Measurements from ENCODE around the gene ARL15. TPM values are rescaled to one million over a fixed set of nuclear protein-coding genes. Genes with fewer than 3 reads are reported as not detected.

ARL15 gene
- total RNA-seq, 1 donor from 2014 or later, result 52.6 TPM

DNA sequence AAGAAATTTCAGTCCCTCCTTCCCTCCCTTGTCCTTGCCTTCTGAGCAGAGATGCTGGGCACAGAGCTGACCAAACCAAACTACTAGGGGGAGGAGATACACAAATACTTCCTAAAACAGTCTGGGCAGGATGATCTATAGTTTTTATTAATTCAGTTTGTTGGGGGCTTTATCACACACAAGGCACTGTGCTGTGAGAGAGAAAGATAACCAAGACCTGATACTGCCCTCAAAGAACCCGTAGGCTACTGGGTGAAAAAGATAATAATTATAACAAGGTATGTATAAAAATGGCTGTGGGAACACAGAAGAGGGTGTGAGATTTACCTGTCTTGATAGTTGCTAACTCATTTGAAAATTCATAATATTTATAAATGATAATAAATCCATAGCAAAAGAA is 395.3 kb downstream of the ARL15 start:
- DNase-seq (ENCODE audit: low read depth, low spot score), result no peak

GRCh38 chr5:53913941-53914340 is 396.4 kb downstream of the ARL15 start:
- DNase-seq (ENCODE audit: low read depth, low spot score), result no peak

DNA sequence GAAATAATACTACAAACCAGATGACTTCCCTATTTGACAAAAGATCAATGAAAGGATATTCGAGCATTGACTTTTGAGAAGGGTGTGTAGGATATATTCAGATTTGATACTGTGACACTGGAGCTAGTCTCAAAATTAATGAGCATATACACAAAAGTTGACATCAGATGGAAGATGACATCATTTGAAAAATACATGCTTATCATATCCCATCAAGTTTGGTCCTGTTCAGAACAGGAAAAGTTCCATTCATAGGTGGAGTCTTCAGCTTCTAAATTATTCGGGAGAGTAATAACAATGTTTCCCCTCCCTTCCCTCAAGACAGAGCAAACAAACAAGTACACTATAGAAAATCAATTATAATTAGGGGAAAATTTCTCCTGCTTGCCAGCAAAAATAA is 401.6 kb downstream of the ARL15 start:
- no peak for DNase-seq (ENCODE audit: low read depth, low spot score)

- DNase-seq (ENCODE audit: low read depth, low spot score), result no peak
Observed at GRCh38 chr5:53907827-53908226, 402.5 kb downstream of the ARL15 start.

DNA sequence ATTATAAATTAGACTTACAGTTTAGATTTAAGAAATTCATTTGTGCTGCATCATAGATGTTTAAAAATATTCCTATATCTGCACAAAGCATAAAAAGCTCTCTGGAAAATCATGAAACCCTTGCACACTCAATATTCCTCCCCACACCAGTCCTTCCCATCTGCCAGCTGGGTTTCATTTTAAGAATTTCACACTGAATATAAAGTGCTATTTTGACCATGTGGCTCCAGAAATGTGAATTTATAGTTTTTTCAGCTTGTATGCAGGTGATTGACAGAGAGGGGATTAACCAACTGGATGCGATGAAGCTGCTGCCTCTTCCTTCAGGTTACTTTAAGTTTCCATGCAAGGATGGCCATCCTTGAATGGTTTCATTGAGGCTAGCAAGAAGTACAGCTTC is 403.6 kb downstream of the ARL15 start:
- no peak for DNase-seq (ENCODE audit: low read depth, low spot score)

GRCh38 chr5:53902296-53902907 is 408.0 kb downstream of the ARL15 start:
- no peak for DNase-seq (ENCODE audit: low read depth, low spot score)

DNA sequence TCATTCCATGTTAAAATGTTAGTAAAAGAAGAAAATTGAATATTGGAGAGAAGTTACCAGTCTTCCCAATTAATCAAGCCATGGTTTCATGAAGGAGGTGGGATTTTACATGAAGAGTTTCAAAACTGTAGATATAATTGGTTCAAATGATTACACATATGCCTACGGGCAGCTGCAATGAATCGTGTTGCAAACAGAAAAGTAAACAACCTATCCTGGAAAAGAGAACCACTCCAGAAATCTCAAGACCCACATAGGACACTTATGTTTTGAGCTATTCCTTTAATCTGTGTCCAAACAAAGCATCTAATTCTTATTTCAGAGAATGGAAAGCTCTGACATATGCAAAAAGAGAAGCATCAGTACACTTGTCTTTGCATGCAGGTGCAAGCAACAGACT is 409.7 kb downstream of the ARL15 start:
- no peak for DNase-seq (ENCODE audit: low read depth, low spot score)

DNA sequence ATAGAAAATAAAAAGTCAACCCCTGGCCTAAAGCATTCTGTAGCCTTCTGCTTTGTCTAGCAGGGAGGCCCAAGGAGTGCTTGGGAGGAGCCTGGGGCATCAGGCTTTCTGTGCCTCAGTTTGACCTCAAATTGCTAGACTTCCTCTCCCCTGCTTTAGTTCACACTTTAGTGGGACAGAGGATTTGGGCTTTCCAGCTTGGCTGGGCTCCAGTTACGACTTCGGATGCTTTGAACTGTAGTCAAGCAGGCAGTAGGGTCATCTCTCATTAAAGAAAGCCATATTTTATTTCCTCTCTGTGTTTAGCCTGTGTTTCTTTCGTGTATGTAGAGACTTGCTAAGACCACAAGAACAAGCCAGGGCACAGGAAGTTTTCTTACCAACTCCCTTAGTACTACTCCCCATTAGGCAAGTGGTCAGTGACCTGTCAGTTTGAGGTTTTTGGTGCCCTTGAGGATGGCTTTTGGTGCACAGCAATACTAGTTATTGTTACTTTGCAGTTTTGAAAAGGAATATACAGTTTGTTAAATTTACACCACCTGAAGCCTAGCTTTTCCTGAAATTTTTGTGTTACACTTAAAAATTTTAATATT is 415.2 kb downstream of the ARL15 start:
- DNase-seq (ENCODE audit: low read depth, low spot score), result no peak

- no peak for DNase-seq (ENCODE audit: low read depth, low spot score)
Observed at GRCh38 chr5:53893626-53894025, 416.7 kb downstream of the ARL15 start.

GRCh38 chr5:53892224-53892623 is 418.1 kb downstream of the ARL15 start:
- no peak for DNase-seq (ENCODE audit: low read depth, low spot score)

DNA sequence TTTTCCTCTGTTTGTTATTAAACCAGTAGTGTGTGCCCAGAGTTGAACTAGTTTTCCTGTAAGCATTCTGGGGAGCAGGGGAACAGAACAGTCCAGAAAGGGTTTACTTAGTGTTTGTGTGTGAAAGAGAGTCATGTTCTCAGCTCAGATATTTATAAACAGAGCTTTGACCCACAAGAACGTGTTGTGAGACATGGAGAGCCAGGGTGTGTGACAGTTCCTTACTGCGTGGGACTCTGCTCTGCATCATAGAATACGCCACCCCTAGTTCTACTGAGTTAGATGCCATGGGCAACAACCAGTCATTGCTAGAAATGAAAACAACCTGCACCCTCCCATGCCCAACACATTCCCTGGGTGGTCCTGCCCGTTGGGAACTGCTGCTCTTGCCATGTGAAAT is 419.2 kb downstream of the ARL15 start:
- DNase-seq (ENCODE audit: low read depth, low spot score), result no peak

DNA sequence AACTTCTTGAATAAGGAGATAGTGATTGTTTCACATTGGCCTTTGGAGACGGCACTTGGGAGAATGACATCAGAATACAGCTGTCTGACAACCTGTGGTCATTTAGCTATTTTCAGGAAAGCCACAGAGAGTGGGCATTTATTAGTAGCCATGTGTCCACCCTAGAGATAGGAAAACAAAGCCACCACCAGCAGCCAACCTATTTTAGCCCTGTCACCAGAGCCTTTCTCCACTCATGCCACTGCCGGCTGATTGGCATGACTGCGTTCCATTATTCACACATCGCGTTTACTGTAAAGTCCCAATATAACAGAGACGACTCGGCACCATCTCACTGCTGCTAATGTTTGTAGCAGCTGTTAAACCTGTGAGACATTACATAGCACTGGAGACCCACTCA is 419.9 kb downstream of the ARL15 start:
- no peak for DNase-seq (ENCODE audit: low read depth, low spot score)

DNA sequence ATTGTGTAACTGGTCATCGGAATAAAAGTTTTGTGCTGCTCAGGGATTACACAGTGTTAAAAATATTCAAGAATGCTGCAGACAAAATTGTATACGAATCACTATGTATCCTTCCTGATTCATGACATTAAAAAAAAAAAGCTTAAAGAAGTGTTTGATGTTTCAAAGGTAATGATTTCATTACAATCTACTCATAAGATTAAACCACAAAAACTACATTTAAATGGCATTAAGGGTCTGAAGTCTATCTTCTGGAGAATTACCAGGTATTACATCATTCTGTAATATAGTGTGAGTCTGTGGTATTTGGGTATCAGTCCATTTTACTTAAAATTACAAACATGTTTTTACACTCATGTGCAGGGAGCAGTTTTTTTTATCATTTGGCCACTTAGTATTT is 425.5 kb downstream of the ARL15 start:
- no peak for DNase-seq (ENCODE audit: low read depth, low spot score)

- DNase-seq (ENCODE audit: low read depth, low spot score), result no peak
Observed at GRCh38 chr5:53884417-53884816, 426.0 kb downstream of the ARL15 start.

DNA sequence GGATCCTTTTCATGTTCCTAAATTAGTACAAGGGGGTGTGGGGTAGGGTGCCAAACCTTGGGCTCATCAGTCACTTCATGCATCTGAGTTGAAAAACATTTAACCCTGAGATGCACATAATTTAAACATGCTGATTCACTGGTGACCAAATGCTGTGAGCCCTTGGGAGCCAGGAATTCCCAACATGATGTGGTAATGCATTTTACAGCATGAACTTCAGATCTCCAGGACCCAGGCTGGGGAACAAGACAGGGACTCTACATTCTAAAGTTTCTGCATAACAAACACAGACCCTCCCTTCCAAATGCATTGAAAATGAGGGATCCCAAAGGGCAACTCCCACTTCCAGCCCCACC is 427.7 kb downstream of the ARL15 start:
- no peak for DNase-seq (ENCODE audit: low read depth, low spot score)

DNA sequence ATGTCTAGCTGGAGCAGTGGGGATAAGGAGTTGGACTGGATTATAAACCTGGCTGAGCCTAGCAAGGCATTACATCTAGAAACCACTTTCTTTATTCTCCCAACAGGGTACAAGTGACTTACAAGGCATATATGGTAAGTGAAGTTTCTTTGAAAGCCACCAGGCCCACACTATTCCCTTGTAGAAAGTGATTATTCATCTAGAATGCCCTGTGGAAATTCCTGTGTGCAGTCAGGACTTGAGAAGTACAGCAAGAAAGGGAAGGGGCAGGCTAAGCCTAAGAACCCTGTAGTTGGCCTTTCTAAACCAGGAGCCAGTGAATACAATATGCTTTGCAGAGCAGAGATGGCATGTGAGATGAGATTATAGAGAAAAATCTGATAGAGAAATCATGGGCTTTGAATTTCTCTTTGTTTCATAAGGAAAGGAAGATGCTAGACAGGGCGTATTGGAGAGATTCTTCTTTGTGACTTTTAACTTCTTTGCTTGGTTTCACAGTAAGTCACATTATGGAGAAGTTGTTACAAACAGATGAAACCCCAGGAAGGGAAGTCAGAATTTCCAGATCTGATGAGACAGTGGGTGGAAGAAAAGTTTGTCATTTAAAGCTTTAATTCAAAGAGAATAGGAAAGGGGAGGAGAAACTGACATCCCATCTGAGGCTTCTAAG is 428.2 kb downstream of the ARL15 start:
- no peak for DNase-seq (ENCODE audit: low read depth, low spot score)

- no peak for DNase-seq (ENCODE audit: low read depth, low spot score)
Observed at GRCh38 chr5:53879708-53880323, 430.6 kb downstream of the ARL15 start.

DNA sequence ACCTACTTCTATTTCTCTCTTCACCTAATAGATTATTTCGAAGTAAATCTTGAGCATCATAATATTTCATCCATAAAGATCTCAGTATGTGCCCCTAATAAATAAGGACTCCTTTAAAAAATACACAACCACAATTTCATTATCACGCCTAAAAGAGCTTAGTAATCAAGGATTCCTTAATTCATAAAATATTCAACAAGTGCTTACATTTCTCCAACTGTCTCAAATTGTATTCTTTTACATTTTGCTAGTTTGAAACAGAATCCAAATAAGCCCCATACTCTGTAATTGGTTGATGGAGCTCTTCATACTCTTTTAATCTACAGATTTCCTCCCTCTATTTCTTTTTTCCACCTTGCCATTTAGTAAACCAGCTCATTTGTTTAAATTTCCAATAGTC is 432.4 kb downstream of the ARL15 start:
- DNase-seq (ENCODE audit: low read depth, low spot score), result no peak

GRCh38 chr5:53877243-53877642 is 433.1 kb downstream of the ARL15 start:
- no peak for DNase-seq (ENCODE audit: low read depth, low spot score)

DNA sequence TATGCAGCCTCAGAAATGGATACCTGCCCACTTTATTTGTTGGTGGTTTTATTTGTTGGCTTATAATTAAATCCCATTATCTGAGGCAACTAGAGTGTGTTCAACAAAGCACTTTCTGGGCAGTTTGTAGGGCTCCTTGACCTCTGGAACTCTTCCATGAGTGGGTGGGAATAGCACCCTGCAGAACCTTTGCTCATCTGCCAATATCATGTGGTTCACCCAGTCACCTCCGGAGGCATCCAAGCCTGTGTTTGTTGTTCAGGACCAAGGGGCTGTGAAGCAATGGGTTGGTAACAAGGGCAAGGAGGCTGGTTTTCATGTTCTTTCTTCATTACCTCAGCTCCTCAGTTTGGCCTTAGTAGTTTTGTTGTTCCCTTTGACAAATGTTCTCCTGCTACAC is 436.0 kb downstream of the ARL15 start:
- DNase-seq (ENCODE audit: low read depth, low spot score), result no peak

- no peak for DNase-seq (ENCODE audit: low read depth, low spot score)
Observed at GRCh38 chr5:53873235-53873634, 437.1 kb downstream of the ARL15 start.

DNA sequence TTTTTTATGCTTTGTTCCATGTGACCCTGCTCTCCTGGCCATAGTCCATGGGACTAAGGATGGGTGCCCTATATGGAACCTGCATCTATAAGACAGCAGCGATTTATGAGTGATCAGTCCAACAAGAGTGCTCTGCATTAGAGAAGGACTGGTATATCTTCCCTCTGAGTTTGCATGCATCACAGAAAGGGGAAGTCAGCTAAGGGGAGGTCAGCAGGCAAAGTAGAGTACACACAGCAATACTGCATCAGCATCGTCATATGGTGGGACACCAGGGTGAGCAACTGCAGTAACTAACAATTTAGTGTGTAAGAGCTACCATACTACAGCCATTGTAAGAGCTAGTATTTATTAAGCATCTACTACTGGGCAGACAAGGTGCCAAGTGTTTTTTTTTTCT is 438.6 kb downstream of the ARL15 start:
- DNase-seq (ENCODE audit: low read depth, low spot score), result no peak

DNA sequence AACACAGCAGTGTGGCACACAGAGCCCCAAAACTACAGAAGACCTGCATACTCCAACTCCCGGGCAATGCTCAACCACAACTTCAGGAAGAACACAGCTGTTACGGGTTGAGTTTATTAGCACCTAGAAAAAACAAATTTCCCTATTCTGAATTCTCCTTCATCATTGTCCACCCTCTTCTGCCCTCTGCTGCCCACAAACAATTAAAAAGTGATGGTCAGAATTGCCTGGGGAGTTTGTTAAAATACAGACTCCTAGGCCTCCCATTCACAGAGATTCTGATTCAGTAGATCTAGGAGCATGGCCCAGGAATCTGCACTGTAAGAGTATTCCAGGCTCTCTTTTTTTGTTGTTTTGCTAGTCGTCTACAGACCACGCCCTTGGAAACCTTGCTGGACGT is 439.3 kb downstream of the ARL15 start:
- no peak for DNase-seq (ENCODE audit: low read depth, low spot score)

Measured in pulmonary artery endothelial cell (primary cell).